A549 (cell line): ENCODE data around the gene SLC22A31. TPM values are rescaled to one million over a fixed set of nuclear protein-coding genes. Genes with fewer than 3 reads are reported as not detected.

Source experiments
- ATAC-seq, 2 experiments: fragments of 200-7000 bp in 1 of 2; fragments of >200 bp in 1 of 2; cut with Nextera tagmentation in 1 of 2; cut with Tn5 transposase in 1 of 2; 3 replicates each; pipeline versions ENCODE4 v1.8.0 to v1.9.1; 2018 to 2020; ENCODE audit warnings: mild to moderate bottlenecking in 1 of 2, moderate library complexity in 1 of 2
- CTCF ChIA-PET: fragments of 300-600 bp; sonication (Branson Sonifier 250); formaldehyde crosslinking; extraction: SDS; loops from one replicate; lab custom pipeline; 2021; ENCODE audit warnings: antibody characterized with exemption, inconsistent platforms; lab: Yijun Ruan, JAX
- POLR2A ChIA-PET: fragments of 350-600 bp; formaldehyde crosslinking; extraction: SDS; loops from one replicate; lab custom pipeline; 2021; ENCODE audit warnings: antibody characterized with exemption, inconsistent platforms; lab: Yijun Ruan, JAX
- DNase-seq, 2 experiments: peaks; one replicate each; pipeline versions ENCODE4 v3.0.0 to v3.0.0-alpha.2; 2011 to 2016; ENCODE audit warnings: low read depth in 1 of 2, low spot score in 1 of 2
- FAIRE-seq: peaks from 2 replicates; lab custom pipeline; 2011; peaks lifted over from hg19 to GRCh38; lab: Jason Lieb, UNC
- H3K27ac ChIP-seq, 2 experiments: fragments of >200 bp; sonication (Bioruptor Twin); formaldehyde crosslinking; 3 replicates each; pipeline ENCODE4 v1.5.1; 2016 to 2017
- H3K4me1 ChIP-seq: fragments of >200 bp; sonication (Bioruptor Twin); formaldehyde crosslinking; 3 replicates; pipeline ENCODE4 v1.6.1; 2016
- H3K4me2 ChIP-seq: fragments of >200 bp; sonication (Bioruptor Twin); formaldehyde crosslinking; 3 replicates; pipeline ENCODE4 v1.6.1; 2016
- H3K4me3 ChIP-seq: fragments of >200 bp; sonication (Bioruptor Twin); formaldehyde crosslinking; 3 replicates; pipeline ENCODE4 v1.5.1; 2016
- H3K9me3 ChIP-seq: fragments of >200 bp; sonication (Bioruptor Twin); formaldehyde crosslinking; 3 replicates; pipeline ENCODE4 v1.6.1; 2016
- CBX2 ChIP-seq: fragments of 200-600 bp; sonication (generic); IDR thresholded peaks from 2 replicates; pipeline ENCODE4 v1.6.1; 2016; ENCODE audit warnings: low read depth, mild to moderate bottlenecking, borderline replicate concordance
- CHD2 ChIP-seq: fragments of 150-350 bp; IDR thresholded peaks from 2 replicates; pipeline ENCODE4 v1.6.1; 2014; ENCODE audit warnings: low read length; ENCODE audit not compliant: partially characterized antibody
- EHF ChIP-seq: fragments of 250-450 bp; sonication (Bioruptor Pico); IDR thresholded peaks from 2 replicates; pipeline ENCODE4 v1.5.0; 2020; ENCODE audit warnings: mild to moderate bottlenecking
- FOSB ChIP-seq: fragments of 250-450 bp; sonication (Bioruptor Pico); IDR thresholded peaks from 2 replicates; pipeline ENCODE4 v1.5.0; 2020; ENCODE audit warnings: mild to moderate bottlenecking, moderate library complexity
- GATA3 ChIP-seq: IDR thresholded peaks from 2 replicates; pipeline ENCODE4 v1.6.1; 2012; ENCODE audit warnings: borderline replicate concordance
- HEYL ChIP-seq: fragments of 250-450 bp; sonication (Bioruptor Pico); IDR thresholded peaks from 2 replicates; pipeline ENCODE4 v1.8.0; 2021; ENCODE audit warnings: mild to moderate bottlenecking, moderate library complexity
- HOXA7 ChIP-seq: fragments of 250-450 bp; sonication (Bioruptor Pico); IDR thresholded peaks from 2 replicates; pipeline ENCODE4 v1.5.0; 2020; ENCODE audit warnings: mild to moderate bottlenecking, moderate library complexity
- KDM1A ChIP-seq: fragments of 200-600 bp; sonication (generic); IDR thresholded peaks from 2 replicates; pipeline ENCODE4 v1.6.1; 2016; ENCODE audit warnings: low read depth, mild to moderate bottlenecking
- NPAS2 ChIP-seq: fragments of 250-450 bp; sonication (Bioruptor Pico); IDR thresholded peaks from 2 replicates; pipeline ENCODE4 v1.8.0; 2022; ENCODE audit warnings: mild to moderate bottlenecking, moderate library complexity, borderline replicate concordance
- POLR2A ChIP-seq: IDR thresholded peaks from 2 replicates; pipeline ENCODE4 v1.6.1; 2012; ENCODE audit warnings: mild to moderate bottlenecking, low read length
- POLR2AphosphoS2 ChIP-seq: conservative IDR thresholded peaks from 2 replicates; pipeline ENCODE4 v1.6.1; 2012; ENCODE audit warnings: low read length, improper control_type of control experiment, inconsistent platforms
- RFX5 ChIP-seq: fragments of 450-650 bp; IDR thresholded peaks from 2 replicates; pipeline ENCODE4 v1.7.1; 2014; ENCODE audit warnings: antibody characterized with exemption, mild to moderate bottlenecking, moderate library complexity
- RNF2 ChIP-seq: fragments of 200-600 bp; sonication (generic); IDR thresholded peaks from 2 replicates; pipeline ENCODE4 v1.6.1; 2016; ENCODE audit warnings: low read depth, mild to moderate bottlenecking, antibody characterized with exemption, moderate library complexity, borderline replicate concordance
- SMC3 ChIP-seq: fragments of >200 bp; sonication (Bioruptor Twin); formaldehyde crosslinking; IDR thresholded peaks from 3 replicates; pipeline ENCODE4 v1.6.1; 2018; ENCODE audit warnings: inconsistent platforms
- SREBF2 ChIP-seq: fragments of 450-650 bp; IDR thresholded peaks from 2 replicates; pipeline ENCODE4 v1.6.1; 2014; ENCODE audit warnings: mild to moderate bottlenecking, moderate library complexity
- TFCP2L1 ChIP-seq: fragments of 250-450 bp; sonication (Bioruptor Pico); IDR thresholded peaks from 2 replicates; pipeline ENCODE4 v1.5.0; 2021; ENCODE audit warnings: mild to moderate bottlenecking
- ZNF302 ChIP-seq: fragments of 250-450 bp; sonication (Bioruptor Pico); IDR thresholded peaks from 2 replicates; pipeline ENCODE4 v1.9.0; 2021; ENCODE audit warnings: inconsistent platforms, mild to moderate bottlenecking, moderate library complexity
- WGBS: methylation state at CpG from one replicate; pipeline ENCODE4 v1.1.6; 2017; ENCODE audit errors: missing lambda C conversion rate; 5-methylcytosine and 5-hydroxymethylcytosine counted together
- polyA plus RNA-seq, 4 experiments: library from polyadenylated mRNA; depleted of rRNA in 3 of 4; stranded (reverse); fragments of >200 nt; fragmentation: RNase III in 1 of 4; extraction: RNeasy Plus Mini Kit Qiagen cat#74134 plus additional on column Dnase treatment in 1 of 4; gene quantifications; 2 replicates in 3 of 4; 3 replicates in 1 of 4; pipeline ENCODE4 v1.2.3, GENCODE V29; 2011 to 2017
- TF ChIP-seq, protein P1 (sequence below): fragments of 450-650 bp; IDR thresholded peaks from 2 replicates; pipeline ENCODE4 v1.6.1; 2014; ENCODE audit warnings: antibody characterized with exemption
- TF ChIP-seq, protein P2 (sequence below): fragments of 250-450 bp; sonication (Bioruptor Pico); IDR thresholded peaks from 2 replicates; pipeline ENCODE4 v1.5.0; 2021; ENCODE audit warnings: mild to moderate bottlenecking, moderate library complexity, borderline replicate concordance
- TF ChIP-seq, protein P3 (sequence below): IDR thresholded peaks from 2 replicates; pipeline ENCODE4 v1.6.1; 2012
- TF ChIP-seq, protein P4 (sequence below): fragments of 250-450 bp; sonication (Bioruptor Pico); IDR thresholded peaks from 2 replicates; pipeline ENCODE4 v1.5.0; 2020; ENCODE audit warnings: low read depth, mild to moderate bottlenecking, moderate library complexity

The SLC22A31 gene
- polyA plus RNA-seq, 2 of the 4 experiments (the other 2 are of a cell fraction): 0.36 to 0.77 TPM

DNA sequence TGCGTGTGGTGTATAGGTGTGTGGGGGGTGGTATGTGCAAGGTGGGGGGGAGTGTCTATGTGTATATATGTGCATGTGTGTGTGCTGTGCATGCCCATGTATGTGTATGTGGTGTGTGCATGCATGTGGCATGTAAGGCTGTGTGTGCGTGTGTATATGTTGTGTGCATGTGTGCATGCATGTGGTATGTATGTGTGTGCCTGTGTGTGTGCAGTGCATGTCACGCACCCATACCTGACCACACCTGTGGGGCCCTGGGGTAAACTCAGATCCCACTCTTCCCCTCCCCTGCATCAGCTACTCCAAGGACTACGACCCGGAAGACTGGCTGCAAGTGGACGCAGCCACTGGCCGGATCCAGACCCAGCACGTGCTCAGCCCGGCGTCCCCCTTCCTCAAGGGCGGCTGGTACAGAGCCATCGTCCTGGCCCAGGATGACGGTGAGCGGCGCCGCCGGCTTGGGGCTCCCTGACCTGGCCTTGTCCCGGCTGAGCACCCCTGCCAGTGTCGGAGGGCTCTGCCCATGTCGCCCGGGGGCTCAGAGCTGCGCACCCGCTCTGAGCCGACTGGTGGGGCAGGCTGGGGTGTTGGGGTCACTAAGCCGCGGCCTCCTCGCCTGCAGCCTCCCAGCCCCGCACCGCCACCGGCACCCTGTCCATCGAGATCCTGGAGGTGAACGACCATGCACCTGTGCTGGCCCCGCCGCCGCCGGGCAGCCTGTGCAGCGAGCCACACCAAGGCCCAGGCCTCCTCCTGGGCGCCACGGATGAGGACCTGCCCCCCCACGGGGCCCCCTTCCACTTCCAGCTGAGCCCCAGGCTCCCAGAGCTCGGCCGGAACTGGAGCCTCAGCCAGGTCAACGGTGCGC is 9.1 kb downstream of the SLC22A31 start:
- no peak for FAIRE-seq
- CTCF ChIA-PET: interaction anchor here (0.7 kb wide), 1 partner anchor 12 kb away, joined by 3 read pairs; no protein-coding TSS in a partner anchor
- H3K4me2 ChIP-seq: peak overlapping the region; percentile 99
- no peak overlapping the region; the same call in 2 of the 3 replicates for H3K4me3 ChIP-seq
- no peak for DNase-seq
- no peaks in the 10 kb centered on the region for H3K9me3 ChIP-seq
- WGBS: 89% methylated on average over 10 of the region's 44 CpGs
- H3K27ac ChIP-seq: peak overlapping the region in 1 of 2 experiments; percentile 71; a peak in 2 of 6 replicates
- POLR2A ChIA-PET: no interaction called here
- no peak for TF ChIP-seq SMC3
- TF ChIP-seq TFCP2L1 (CRISPR knock-in tag): no peak
- TF ChIP-seq RNF2: no peak
- no peak for TF ChIP-seq KDM1A
- no peak for TF ChIP-seq CHD2
- TF ChIP-seq, protein P1, sequence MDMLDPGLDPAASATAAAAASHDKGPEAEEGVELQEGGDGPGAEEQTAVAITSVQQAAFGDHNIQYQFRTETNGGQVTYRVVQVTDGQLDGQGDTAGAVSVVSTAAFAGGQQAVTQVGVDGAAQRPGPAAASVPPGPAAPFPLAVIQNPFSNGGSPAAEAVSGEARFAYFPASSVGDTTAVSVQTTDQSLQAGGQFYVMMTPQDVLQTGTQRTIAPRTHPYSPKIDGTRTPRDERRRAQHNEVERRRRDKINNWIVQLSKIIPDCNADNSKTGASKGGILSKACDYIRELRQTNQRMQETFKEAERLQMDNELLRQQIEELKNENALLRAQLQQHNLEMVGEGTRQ: no peak
- TF ChIP-seq FOSB: no peak
- TF ChIP-seq HOXA7 (CRISPR knock-in tag): no peak
- no peak for TF ChIP-seq POLR2AphosphoS2
- no peak for TF ChIP-seq CBX2
- no peak for TF ChIP-seq SREBF2
- TF ChIP-seq, protein P2, sequence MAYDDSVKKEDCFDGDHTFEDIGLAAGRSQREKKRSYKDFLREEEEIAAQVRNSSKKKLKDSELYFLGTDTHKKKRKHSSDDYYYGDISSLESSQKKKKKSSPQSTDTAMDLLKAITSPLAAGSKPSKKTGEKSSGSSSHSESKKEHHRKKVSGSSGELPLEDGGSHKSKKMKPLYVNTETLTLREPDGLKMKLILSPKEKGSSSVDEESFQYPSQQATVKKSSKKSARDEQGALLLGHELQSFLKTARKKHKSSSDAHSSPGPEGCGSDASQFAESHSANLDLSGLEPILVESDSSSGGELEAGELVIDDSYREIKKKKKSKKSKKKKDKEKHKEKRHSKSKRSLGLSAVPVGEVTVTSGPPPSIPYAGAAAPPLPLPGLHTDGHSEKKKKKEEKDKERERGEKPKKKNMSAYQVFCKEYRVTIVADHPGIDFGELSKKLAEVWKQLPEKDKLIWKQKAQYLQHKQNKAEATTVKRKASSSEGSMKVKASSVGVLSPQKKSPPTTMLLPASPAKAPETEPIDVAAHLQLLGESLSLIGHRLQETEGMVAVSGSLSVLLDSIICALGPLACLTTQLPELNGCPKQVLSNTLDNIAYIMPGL (CRISPR knock-in tag): no peak
- TF ChIP-seq, protein P3, sequence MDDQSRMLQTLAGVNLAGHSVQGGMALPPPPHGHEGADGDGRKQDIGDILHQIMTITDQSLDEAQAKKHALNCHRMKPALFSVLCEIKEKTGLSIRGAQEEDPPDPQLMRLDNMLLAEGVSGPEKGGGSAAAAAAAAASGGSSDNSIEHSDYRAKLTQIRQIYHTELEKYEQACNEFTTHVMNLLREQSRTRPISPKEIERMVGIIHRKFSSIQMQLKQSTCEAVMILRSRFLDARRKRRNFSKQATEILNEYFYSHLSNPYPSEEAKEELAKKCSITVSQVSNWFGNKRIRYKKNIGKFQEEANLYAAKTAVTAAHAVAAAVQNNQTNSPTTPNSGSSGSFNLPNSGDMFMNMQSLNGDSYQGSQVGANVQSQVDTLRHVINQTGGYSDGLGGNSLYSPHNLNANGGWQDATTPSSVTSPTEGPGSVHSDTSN: no peak
- peaks cover 7% of the 10 kb centered on the region; the same call in 1 of the 3 replicates for H3K4me1 ChIP-seq
- no peak for ATAC-seq

DNA sequence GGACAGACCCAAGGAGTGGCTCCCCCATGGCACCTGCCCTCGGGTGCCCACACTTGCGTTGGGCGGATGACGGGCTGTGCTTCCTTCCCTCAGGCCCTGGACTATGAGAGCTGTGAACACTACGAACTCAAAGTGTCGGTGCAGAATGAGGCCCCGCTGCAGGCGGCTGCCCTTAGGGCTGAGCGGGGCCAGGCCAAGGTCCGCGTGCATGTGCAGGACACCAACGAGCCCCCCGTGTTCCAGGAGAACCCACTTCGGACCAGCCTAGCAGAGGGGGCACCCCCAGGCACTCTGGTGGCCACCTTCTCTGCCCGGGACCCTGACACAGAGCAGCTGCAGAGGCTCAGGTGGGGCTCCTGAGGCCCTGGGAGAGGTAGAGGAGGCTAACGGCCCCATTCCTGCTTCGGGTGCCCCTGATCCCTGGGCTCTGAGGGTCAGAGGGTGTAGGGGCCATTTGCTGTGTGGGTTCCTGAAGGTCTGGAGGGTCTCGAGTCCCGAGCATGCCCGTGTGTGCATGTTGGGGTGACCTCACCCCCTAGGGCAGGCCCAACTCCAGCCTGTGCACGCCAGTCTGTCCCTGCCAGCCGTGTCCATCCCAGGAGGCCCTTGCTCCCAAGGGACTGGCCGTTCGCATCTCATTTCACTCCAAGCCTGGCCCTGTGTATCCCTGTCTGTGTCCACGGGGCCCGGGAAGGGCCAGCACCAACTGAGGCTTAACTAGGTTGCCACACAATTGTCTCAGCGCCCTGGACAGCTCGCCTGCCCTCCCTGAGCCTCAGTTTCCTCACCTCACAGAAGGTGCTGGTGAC is 10.0 kb downstream of the SLC22A31 start:
- no peak for TF ChIP-seq NPAS2 (CRISPR knock-in tag)
- no peak for TF ChIP-seq POLR2A
- TF ChIP-seq, protein P4, sequence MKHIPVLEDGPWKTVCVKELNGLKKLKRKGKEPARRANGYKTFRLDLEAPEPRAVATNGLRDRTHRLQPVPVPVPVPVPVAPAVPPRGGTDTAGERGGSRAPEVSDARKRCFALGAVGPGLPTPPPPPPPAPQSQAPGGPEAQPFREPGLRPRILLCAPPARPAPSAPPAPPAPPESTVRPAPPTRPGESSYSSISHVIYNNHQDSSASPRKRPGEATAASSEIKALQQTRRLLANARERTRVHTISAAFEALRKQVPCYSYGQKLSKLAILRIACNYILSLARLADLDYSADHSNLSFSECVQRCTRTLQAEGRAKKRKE: no peak
- no peak for TF ChIP-seq CHD2
- TF ChIP-seq POLR2AphosphoS2: no peak
- TF ChIP-seq HEYL: no peak
- no peak for TF ChIP-seq FOSB
- TF ChIP-seq EHF (CRISPR knock-in tag): no peak
- TF ChIP-seq RFX5: no peak
- no peak for TF ChIP-seq ZNF302 (CRISPR knock-in tag)
- TF ChIP-seq GATA3: no peak
- no peak for FAIRE-seq
- no peaks in the 10 kb centered on the region for H3K9me3 ChIP-seq
- no peak overlapping the region for H3K4me3 ChIP-seq
- CTCF ChIA-PET: interaction anchor here (0.7 kb wide), 1 partner anchor 11 kb away, joined by 3 read pairs; no protein-coding TSS in a partner anchor
- DNase-seq: no peak
- POLR2A ChIA-PET: no interaction called here
- peaks cover 7% of the 10 kb centered on the region; the same call in 1 of the 3 replicates for H3K4me1 ChIP-seq
- H3K4me2 ChIP-seq: no peak overlapping the region
- ATAC-seq: peak in 1 of 2 experiments; percentile 10; a peak in 2 of 6 replicates
- 54% methylated on average over 28 of the region's 28 CpGs for WGBS
- no peak overlapping the region for H3K27ac ChIP-seq
